RCC 7860 (cell line): Measurements from ENCODE around the gene ZFYVE19.

Experiments used
- DNase-seq: peaks from one replicate; pipeline ENCODE4 v3.0.0-alpha.2; 2015; ENCODE audit warnings: low spot score
- FAIRE-seq: peaks from 2 replicates; lab custom pipeline; 2012; peaks lifted over from hg19 to GRCh38; lab: Jason Lieb, UNC

ZFYVE19 gene

DNA sequence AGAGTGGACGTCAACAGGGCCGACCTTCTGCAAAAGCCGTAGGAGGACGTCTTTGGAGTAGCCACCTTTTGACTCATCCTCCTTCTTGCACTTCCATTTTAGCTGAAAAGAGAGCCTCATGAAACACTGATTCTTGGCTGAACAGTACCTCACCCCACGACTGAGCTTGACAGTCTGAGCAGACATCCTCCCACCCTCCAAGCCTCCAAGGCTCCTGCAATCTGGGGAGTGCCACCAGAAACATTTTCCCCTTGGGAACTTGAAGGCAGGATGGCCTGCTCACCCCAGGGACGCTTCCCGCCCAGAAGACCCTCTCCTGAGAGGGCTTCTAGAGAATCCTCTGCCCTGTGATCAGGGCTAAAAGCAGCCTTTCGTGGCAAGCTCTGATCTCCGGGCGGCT is 31.9 kb upstream of the ZFYVE19 start:
- FAIRE-seq (no peak), DNase-seq (no peak)

DNA sequence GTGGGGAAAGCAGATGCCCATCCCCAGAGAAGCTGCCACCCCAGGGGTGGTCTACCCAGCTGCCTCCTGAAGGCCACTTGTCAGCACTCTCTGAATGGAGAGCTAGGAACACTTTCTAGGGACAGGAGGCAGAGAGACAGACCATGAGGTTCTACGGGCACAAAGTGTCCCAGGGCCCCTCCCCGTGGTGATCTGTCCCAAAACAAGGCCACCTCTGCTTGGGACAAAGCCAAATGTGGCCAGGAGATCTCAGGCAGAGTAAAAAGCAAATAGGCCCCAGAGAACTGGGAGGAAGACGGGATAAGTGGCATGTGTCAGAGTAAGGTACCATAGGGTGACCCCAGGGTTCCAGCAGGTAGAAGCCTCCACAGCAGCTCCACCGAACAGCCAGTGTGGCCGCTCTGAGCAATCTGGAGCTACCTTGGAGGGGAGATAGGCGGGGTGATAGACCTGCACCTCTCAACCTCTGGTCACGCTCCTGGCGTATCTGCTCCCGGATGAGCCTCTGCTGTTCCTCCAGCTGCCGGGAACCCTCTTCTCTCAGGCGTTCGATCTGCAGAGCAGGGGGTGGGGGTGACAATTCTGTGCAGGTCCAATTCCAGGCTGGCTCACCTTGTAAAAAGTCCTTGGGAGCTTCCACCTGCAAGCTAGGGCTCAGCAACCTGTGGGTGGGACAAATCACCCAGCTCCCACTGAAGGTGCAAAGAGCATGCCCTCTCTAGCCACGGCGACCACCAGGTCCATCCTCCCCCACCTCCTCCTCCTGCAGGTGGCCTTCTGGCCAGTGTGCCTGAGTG is 31.0 kb upstream of the ZFYVE19 start:
- FAIRE-seq (no peak), DNase-seq (no peak)

DNA sequence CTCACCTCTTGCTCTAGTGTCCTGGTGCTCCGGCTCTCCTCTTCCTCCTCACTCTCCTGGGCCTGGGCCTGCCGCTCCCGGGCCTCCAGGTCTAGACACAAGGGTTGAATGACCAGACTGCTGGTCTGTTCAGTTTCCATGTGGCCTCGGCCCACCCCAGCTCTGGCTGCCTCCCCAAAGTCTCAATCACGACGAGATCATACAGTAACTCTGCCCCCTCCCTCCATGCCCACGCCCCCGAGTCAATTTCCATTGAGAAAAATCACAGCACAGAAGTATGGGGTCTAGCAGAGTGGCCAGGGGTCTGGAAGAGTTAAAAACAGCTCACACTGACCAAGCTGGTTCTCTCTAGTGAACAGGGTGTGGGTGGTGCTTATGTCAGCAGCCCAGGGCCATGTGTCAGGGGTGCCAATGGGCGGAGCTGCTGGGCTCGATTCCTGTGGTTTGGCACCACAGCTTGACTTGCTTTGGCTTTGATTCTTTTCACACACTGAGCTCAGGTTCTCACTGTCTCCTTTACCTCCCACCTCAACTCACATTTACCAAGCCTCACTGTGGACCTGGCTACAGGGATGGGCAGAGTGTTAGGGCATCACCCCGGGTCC is 30.2 kb upstream of the ZFYVE19 start:
- DNase-seq (no peak), FAIRE-seq (peak; percentile 17)

DNA sequence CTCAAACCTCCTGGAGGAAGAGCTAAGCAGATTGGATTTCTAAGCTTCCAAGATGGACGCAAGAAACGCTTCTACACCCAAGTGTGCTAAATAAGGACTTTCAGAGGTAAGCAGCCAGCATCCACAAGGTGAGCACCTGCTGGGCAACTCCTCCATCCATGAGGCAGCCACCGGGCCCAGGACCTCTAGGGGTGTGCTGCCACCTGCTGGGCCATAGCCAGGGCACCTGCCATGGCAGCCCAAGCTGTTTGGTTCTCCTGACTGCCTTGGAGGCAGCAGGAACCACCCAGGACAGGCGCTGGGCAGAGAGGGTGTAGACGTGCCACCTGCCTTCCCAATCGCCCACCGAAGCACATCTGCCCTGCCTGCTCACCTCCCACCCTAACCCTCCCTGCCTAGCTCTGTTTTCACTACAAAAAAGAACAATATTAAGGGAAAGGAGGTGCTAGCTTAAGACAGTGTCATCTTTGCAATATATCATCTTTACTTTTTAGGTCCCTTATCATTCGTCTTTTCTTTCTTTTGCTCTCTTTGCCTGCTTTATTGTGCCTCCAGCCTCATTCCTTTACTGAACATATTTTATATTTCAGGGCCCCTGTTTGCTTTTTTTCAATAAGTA is 24.2 kb upstream of the ZFYVE19 start:
- peak; percentile 36 for DNase-seq
- no peak for FAIRE-seq

DNA sequence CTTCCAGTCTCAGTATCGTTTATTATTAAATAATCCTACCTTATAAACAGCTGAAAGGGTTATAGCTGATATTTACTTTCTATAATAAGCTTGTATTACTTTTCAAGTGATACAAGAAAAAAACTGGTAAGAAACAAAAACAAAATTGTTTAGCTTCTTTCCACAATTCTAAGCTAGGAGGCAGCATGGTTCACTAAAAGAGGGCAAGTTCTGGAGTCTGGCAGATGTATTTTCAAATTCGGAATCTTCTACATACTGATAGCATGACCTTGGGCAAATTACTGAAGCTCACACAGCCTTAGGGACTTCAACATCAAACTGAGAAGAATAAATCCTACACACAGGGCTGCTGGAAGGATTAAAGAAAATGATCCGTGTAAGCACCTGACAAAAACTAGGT is 21.7 kb upstream of the ZFYVE19 start:
- DNase-seq: no peak
- no peak for FAIRE-seq

DNA sequence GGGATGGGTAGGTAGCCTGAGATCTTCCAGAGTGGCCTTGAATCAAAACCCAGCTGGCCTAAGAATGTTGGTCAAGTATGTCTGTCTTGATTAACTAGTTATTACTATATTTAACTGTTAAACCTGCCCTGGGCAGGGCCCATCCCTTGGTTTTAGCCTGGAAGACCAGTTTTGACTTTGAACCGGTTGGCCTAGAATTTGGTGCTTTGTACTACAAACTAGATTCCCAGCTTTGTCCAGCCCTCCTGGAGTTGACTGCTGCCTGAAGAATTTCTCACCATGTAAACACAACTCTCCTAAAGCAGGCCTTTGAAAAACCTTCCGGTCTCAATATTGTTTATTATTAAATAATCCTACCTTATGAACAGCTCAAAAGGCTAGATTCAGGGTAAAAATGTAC is 21.1 kb upstream of the ZFYVE19 start:
- FAIRE-seq (no peak), DNase-seq (no peak)

DNA sequence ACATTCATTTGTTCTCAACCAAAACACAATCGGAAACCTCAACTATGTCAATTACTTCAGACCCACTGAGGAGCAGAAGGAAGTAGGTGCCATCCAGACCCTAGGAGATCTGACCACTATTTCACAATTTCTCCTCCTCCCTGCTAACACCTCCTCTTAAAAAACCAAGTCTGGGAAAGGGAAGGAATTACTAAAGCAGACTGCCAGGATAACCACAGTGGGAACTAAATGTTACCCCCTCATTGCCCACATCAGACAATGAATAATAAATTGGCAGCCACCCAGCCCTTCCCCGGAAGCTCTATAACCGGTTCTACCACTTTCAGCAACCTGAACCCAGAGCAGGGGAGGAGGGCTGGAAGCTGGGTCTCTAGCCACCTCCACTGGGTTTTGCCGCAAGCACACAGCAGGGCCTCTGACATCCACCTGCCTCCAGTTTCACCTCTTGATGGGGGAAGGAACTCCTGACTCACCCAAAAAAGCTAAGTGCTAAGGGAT is 19.5 kb upstream of the ZFYVE19 start:
- peak; percentile 82 for FAIRE-seq
- peak; percentile 80 for DNase-seq

DNA sequence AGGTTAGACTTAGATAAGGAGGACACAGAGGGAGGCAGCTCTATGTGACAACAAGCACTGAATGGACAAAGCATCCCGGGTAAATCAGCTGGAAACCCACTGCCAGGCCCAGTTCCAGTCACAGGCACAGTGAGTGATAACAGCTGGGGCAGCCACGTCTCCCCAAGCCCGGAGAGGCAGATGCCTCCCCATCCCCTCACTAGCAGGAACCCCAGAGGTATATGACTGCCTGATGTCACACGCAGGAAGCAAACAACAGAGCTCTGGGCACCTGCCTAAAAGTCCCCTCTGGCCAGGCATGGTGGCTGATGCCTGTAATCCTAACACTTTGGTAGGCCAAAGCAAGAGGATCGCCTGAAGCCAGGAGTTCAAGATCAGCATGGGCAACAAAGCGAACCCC is 18.9 kb upstream of the ZFYVE19 start:
- DNase-seq: no peak
- no peak for FAIRE-seq

DNA sequence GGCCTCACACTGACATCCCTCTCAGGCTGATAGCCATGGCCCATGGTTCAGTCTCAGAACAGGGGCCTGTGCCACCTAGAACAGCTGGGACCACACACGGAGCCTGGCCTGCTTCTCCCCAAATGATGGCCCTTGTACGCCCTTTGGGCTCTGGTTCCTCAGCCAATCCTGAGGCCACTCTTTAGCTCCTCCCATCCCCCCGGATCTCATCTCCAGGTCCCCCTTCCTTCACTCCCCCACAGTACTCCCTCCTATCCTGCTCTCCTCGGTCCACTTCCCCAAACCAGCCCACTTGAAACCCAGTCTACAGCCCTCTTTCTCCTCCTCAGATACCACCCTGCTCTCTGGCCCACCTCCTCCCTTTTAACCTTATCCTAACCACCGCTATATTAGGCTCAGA is 17.8 kb upstream of the ZFYVE19 start:
- DNase-seq: no peak
- FAIRE-seq: no peak

DNA sequence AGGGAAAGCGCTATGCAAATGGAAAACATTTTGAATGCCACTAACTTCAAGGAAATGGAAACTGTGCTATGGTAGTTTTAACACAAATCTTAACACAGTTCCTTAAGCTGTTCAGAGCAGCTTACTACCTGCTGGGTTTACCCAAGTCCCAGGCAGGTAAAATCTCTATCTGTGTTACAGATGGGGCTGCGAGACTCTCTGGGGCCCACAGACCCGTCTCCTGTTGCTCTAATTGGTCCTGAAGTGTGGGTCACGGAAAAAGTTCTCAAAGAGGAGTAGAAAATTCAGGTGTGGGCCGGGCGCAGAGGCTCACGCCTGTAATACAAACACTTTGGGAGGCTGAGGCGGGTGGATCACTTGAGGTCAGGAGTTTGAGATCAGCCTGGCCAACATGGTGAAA is 16.9 kb upstream of the ZFYVE19 start:
- no peak for DNase-seq
- FAIRE-seq: no peak

DNA sequence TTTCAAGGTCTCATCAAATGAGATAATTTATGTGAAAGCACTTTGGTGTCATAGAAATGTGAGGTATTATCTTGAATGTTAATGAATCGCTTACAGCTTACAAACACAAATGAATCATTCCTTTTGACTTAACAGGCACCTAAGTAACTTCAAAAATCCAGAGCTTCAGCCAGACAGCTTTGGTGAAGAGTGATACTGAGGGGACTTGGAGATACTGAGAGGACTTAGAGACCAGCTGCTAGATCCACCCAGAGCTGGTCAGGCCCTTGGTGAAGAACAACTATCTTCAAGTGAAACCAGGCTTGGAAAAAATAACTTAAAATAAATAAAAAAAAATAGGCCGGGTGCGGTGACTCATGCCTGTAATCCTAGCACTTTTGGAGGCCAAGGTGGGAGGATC is 16.2 kb upstream of the ZFYVE19 start:
- no peak for FAIRE-seq

DNA sequence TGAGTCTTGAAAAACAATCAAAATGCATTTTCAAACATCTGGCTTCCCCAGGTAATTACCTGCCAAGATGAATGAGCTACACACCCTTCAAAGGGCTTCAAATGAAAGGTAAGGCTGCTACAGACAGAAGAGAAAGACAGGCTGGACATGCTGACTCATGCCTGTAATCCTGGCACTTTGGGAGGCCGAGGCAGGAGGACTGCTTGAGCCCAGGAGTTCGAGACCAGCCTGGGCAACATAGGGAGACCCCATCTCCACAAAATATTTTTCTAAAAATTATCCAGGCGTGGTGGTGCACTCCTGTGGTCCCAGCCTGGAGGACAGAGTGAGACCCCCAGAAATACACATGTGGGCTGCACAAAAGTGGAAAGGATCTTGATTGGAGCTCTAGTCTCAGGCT is 14.5 kb upstream of the ZFYVE19 start:
- DNase-seq (no peak), FAIRE-seq (no peak)

More for the DNA sequence above, 16.2 kb upstream of the ZFYVE19 start:
- DNase-seq: no peak

DNA sequence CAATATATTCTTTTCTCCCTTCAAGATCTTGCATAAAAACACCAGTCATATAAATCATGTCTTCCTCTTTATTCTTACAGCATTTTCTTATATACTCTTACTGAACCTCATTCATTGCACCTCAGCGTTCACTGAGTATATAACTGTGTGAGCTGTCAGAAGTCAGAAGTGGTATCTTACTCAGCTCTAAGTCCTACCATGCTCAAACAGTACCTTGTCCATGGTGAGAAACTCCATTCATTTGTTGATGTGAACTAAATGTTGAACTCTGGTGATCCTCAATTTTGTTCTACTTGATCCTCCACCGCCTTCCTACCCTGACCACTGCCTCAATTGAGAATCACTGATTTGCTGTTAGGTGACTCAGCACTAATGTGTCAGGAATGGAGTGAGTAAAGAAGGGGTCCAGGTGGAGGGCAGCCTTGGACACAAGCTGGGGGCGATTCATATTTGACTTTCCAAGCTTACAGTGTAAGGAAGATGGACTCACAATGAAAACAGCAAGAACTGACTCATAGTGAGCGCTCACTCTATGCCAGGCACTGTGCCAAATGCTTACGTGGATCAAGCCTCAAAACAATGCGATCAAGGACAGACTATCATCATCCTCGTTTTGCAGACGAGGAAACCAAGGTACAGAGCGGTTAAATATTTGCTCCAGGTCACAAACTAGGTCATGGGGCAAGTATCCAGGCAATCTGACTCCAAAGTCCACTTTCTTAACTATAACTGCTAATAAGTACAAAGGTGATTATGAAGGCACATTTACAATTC is 13.5 kb upstream of the ZFYVE19 start:
- DNase-seq: peak; percentile 92
- FAIRE-seq: peak; percentile 86

DNA sequence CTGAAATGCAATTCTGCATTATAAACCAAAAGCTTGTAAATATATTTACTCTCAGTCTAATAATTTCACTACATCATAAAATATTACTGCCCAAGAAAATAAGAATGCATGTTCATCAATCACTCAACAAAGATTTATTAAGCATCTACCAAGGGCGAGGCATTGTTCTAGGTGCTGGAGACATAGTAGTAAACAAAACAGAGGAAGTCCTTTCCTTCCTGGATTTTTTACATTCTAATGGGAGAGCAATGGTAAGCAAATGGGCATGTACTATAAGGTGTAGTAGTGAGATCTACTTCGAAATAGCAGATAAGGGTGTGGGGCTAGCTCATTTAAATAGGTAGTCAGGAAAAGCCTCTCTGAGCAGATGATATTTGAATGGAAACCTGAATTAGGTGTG is 10.8 kb upstream of the ZFYVE19 start:
- FAIRE-seq (no peak), DNase-seq (no peak)

DNA sequence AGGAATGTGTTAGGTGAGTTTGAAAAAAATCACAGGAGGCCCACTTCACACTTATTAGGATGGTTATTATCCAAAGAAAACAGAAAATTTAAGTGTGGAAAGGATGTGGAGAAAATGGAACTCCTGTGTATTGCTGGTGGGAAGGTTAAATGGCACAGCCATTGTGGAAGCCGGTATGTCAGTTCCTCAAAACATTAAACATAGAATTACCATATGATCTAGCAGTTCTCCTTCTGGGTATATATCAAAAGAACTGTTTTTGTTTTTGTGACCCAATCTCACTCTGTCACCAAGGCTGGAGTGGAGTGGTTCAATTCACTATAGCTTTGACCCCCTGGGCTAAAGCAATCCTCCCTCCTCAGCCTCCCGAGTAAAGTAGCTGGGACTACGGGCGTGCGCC is 10.4 kb upstream of the ZFYVE19 start:
- no peak for FAIRE-seq
- no peak for DNase-seq

DNA sequence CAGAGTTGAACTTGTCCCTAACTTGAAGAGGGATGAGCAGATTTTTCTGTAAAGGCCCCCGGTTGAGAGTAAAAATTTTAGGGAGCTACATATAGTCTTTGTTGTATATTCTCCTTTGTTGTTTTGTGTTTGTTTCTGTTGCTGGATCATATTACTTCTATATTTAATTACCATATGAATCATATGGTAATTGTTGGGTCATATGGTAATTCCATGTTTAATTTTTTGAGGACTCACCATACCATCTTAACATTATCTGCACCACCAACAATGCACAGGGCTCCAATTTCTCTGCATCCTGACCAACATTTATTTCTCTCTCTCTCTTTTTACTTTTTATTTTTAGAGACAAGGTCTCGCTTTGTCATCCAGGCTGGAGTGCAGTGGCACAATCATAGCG is 7.4 kb upstream of the ZFYVE19 start:
- DNase-seq (no peak), FAIRE-seq (no peak)

DNA sequence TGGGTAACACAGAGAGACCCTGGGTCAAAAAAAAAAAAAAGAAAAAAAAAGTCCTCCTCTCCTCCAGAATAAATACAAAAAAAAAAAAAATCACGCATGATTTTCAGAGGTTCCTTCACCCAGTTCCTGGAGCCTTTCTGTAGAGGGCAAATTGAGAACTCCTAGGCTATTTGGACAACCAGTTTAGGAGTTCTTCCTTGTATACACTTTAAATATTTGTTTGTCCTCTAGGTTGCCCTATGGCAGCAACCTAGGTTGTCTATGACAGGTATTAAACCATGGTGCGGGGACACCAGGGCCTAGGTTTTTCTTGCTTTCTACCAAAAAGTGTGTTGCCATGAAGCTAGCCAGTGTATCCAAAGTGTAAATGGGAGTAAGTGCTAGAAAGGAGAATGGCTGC is 3.8 kb upstream of the ZFYVE19 start:
- FAIRE-seq: no peak
- DNase-seq: no peak

DNA sequence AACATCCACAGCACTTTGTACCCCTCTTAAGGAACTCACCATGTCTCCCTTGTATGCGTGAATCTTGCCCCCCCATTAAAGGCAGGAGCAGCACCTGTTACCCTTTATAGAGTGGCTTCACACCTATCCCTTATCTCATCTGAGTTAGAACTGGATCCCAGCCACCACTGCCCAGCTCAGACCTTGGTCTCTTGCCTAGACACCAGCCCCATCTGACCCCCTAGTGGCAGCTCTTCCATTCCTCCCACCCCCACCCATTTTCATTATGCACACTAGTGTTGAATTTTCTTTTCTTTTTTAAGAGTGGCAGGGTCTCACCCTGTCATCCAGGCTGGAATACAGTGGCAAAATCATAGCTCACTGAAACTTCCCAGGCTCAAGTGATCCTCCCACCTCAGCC is 3.2 kb upstream of the ZFYVE19 start:
- no peak for FAIRE-seq
- no peak for DNase-seq

DNA sequence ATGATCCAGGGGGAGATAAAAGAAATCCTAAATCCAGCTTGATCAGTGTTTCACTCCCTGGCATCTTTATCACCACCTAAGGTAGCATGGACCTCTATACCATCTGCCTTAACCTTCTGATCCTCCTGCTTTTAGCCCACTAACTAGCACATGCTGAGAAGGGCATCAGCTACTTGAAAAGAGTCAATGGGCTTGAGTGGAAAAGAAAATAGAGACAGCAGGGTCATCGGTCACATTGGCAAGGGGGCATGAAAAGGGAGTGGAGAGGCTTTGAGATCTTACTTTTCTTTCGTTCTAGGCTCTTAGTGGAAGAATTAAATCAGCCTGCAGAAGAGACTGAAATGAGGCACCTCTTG is 239 bp upstream of the ZFYVE19 start:
- no peak for FAIRE-seq
- DNase-seq: no peak

DNA sequence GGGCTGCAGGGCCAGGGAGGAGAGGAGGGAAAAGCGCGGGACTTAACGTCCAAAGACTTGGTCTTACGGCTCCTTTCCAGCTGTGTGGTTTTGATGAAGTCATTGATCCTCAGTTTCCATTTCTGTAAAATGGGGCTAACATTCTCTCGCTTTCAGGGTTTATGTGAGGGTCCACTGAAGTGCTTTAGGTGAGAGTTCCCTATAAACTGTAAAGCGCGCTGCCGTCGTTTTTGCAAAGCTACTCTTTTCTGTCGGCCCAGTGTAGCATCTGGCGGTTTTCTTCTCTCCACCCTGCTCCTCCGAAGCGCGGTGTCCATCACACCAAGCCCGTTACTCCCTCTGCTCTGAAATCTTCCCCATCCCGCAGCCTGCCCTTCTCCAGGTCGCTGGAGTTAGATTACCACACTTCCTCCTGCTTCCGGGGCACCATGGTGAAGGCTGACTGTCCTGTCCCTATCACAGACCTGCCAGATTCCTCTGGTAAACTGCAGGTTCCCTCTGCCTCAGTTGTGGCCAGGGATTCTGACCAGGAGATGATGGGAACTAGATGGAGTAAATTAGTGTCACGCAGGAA is 1.1 kb downstream of the ZFYVE19 start:
- DNase-seq (no peak), FAIRE-seq (no peak)

DNA sequence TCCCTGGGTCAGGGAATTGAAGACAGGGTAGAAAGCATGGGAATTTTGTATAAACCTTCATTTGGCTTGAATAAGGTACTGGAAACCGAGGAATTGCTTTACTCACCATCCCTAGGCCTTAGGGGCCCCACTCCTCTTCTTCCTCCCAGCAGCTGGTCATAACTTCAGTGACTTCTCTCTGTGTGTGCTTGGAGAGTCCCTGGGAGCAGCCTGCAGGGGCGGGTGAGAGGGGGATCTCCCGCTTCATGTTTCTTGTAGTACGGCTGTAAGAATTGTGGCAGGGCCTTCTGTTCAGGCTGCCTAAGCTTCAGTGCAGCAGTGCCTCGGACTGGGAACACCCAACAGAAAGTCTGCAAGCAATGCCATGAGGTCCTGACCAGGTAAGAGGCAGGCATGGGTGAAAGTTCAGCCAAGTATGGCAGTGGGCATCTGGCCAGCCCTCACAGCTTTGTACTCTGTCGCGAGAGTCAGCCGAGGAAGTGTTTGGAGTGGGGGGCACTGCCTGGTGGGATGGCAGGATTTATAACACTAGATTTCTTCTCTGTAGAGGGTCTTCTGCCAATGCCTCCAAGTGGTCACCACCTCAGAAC is 2.1 kb downstream of the ZFYVE19 start:
- no peak for FAIRE-seq
- no peak for DNase-seq
